HEK293 (cell line): ENCODE data around the gene NUAK1.
A peak's percentile ranks its signal among the peaks of the same experiment; 100 is the strongest.

Experiments used
- CTCF ChIA-PET: fragments of 350-600 bp; formaldehyde crosslinking; extraction: SDS; loops from one replicate; lab custom pipeline; 2021; ENCODE audit warnings: antibody characterized with exemption; lab: Yijun Ruan, JAX
- POLR2A ChIA-PET: fragments of 300-600 bp; formaldehyde crosslinking; extraction: SDS; loops from one replicate; lab custom pipeline; 2020; ENCODE audit warnings: antibody characterized with exemption, inconsistent platforms; lab: Yijun Ruan, JAX
- H3K27ac ChIP-seq: fragments of 200-500 bp; sonication (Bioruptor generic); 2 replicates; pipeline ENCODE4 v1.5.1; 2014; ENCODE audit warnings: low read depth, low read length, control low read depth, inconsistent platforms; ENCODE audit errors: extremely low read depth
- H3K36me3 ChIP-seq, 2 experiments: fragments of 200-500 bp in 1 of 2; sonication (Bioruptor generic) in 1 of 2; 1 replicate in 1 of 2; 2 replicates in 1 of 2; pipeline ENCODE4 v1.5.1; 2014 to 2017; ENCODE audit warnings: inconsistent platforms in 2 of 2, low read length in 2 of 2; ENCODE audit not compliant: control insufficient read depth in 2 of 2, insufficient read depth in 1 of 2
- H3K4me1 ChIP-seq: fragments of 200-500 bp; sonication (Bioruptor generic); 2 replicates; pipeline ENCODE4 v1.5.1; 2014; ENCODE audit warnings: mild to moderate bottlenecking, low read length, inconsistent platforms; ENCODE audit not compliant: control insufficient read depth, insufficient read depth
- H3K4me3 ChIP-seq: 2 replicates; pipeline ENCODE4 v1.5.1; 2011; ENCODE audit warnings: low read depth, mild to moderate bottlenecking, control low read depth, low read length, moderate library complexity
- H3K9me3 ChIP-seq: fragments of 200-500 bp; sonication (Bioruptor generic); 2 replicates; pipeline ENCODE4 v1.5.1; 2014; ENCODE audit warnings: low read depth, low read length, inconsistent platforms; ENCODE audit not compliant: control insufficient read depth, insufficient read depth
- HOXD13 ChIP-seq: sonication (generic); formaldehyde crosslinking; IDR thresholded peaks from 2 replicates; pipeline ENCODE4 v1.8.0; 2022; ENCODE audit warnings: missing genetic modification reagents, borderline replicate concordance
- INSM2 ChIP-seq: fragments of 450-650 bp; formaldehyde crosslinking; IDR thresholded peaks from 2 replicates; pipeline ENCODE4 v1.5.1; 2016; ENCODE audit warnings: missing biosample characterization, missing genetic modification characterization
- MZF1 ChIP-seq: fragments of 450-650 bp; formaldehyde crosslinking; IDR thresholded peaks from 2 replicates; pipeline ENCODE4 v1.5.1; 2017; ENCODE audit warnings: missing biosample characterization, missing genetic modification characterization, borderline replicate concordance
- TSHZ1 ChIP-seq: fragments of 450-650 bp; formaldehyde crosslinking; IDR thresholded peaks from 2 replicates; pipeline ENCODE4 v1.5.1; 2016; ENCODE audit warnings: missing biosample characterization, missing genetic modification characterization, borderline replicate concordance
- YY1 ChIP-seq: fragments of 450-650 bp; formaldehyde crosslinking; IDR thresholded peaks from 2 replicates; pipeline ENCODE4 v1.5.1; 2018; ENCODE audit warnings: missing biosample characterization, missing genetic modification characterization
- ZFHX2 ChIP-seq: fragments of 450-650 bp; formaldehyde crosslinking; conservative IDR thresholded peaks from 2 replicates; pipeline ENCODE4 v1.5.1; 2016; ENCODE audit warnings: missing biosample characterization, missing genetic modification characterization
- ZFP37 ChIP-seq: fragments of 450-650 bp; formaldehyde crosslinking; IDR thresholded peaks from 2 replicates; pipeline ENCODE4 v1.5.1; 2016; ENCODE audit warnings: missing biosample characterization, missing genetic modification characterization
- ZNF112 ChIP-seq: fragments of 450-650 bp; formaldehyde crosslinking; IDR thresholded peaks from 2 replicates; pipeline ENCODE4 v1.5.0; 2017; ENCODE audit warnings: missing biosample characterization, missing genetic modification characterization
- ZNF19 ChIP-seq: fragments of 450-650 bp; formaldehyde crosslinking; IDR thresholded peaks from 2 replicates; pipeline ENCODE4; 2016; ENCODE audit warnings: missing biosample characterization, missing genetic modification characterization, low read depth
- ZNF221 ChIP-seq: fragments of 450-650 bp; formaldehyde crosslinking; IDR thresholded peaks from 2 replicates; pipeline ENCODE4 v1.5.1; 2017; ENCODE audit warnings: missing biosample characterization, missing genetic modification characterization, borderline replicate concordance
- ZNF274 ChIP-seq, 2 experiments: fragments of 200-500 bp in 1 of 2; fragments of 450-650 bp in 1 of 2; sonication (Bioruptor generic) in 1 of 2; formaldehyde crosslinking in 1 of 2; IDR thresholded peaks; 2 replicates each; pipeline versions ENCODE4 v1.5.1 to v1.6.1; 2014 to 2016; ENCODE audit warnings: borderline replicate concordance in 1 of 2, inconsistent platforms in 1 of 2, low read length in 1 of 2, missing biosample characterization in 1 of 2, missing genetic modification characterization in 1 of 2
- ZNF354C ChIP-seq: fragments of 450-650 bp; formaldehyde crosslinking; IDR thresholded peaks from 2 replicates; pipeline ENCODE4 v1.5.1; 2016; ENCODE audit warnings: missing biosample characterization, missing genetic modification characterization, low read depth, borderline replicate concordance
- ZNF426 ChIP-seq: fragments of 450-650 bp; formaldehyde crosslinking; IDR thresholded peaks from 2 replicates; pipeline ENCODE4 v1.5.1; 2017; ENCODE audit warnings: missing biosample characterization, missing genetic modification characterization, mild to moderate bottlenecking, inconsistent platforms, moderate library complexity
- ZNF600 ChIP-seq: fragments of 450-650 bp; formaldehyde crosslinking; IDR thresholded peaks from 2 replicates; pipeline ENCODE4 v1.5.1; 2016; ENCODE audit warnings: missing biosample characterization, missing genetic modification characterization
- ZNF629 ChIP-seq: fragments of 450-650 bp; formaldehyde crosslinking; IDR thresholded peaks from 2 replicates; pipeline ENCODE4 v1.5.1; 2017; ENCODE audit warnings: missing biosample characterization, missing genetic modification characterization
- ZNF830 ChIP-seq: fragments of 450-650 bp; IDR thresholded peaks from 2 replicates; pipeline ENCODE4 v1.5.0; 2018; ENCODE audit warnings: missing biosample characterization, missing genetic modification characterization, low read depth, mild to moderate bottlenecking, moderate library complexity
- ZSCAN23 ChIP-seq: fragments of 450-650 bp; formaldehyde crosslinking; IDR thresholded peaks from 2 replicates; pipeline ENCODE4 v1.5.1; 2016; ENCODE audit warnings: missing biosample characterization, missing genetic modification characterization
- TF ChIP-seq, protein P1 (sequence below): fragments of 450-650 bp; formaldehyde crosslinking; IDR thresholded peaks from 2 replicates; pipeline ENCODE4 v1.5.1; 2016; ENCODE audit warnings: missing biosample characterization, missing genetic modification characterization
- TF ChIP-seq, protein P2 (sequence below): fragments of 450-650 bp; formaldehyde crosslinking; IDR thresholded peaks from 2 replicates; pipeline ENCODE4 v1.5.1; 2016; ENCODE audit warnings: missing biosample characterization, missing genetic modification characterization
- TF ChIP-seq, protein P3 (sequence below): fragments of 450-650 bp; formaldehyde crosslinking; IDR thresholded peaks from 2 replicates; pipeline ENCODE4; 2016; ENCODE audit warnings: missing biosample characterization, missing genetic modification characterization
- TF ChIP-seq, protein P4 (sequence below): fragments of 450-650 bp; formaldehyde crosslinking; IDR thresholded peaks from 2 replicates; pipeline ENCODE4 v1.5.1; 2016; ENCODE audit warnings: missing biosample characterization, missing genetic modification characterization, low read depth
- TF ChIP-seq, protein P5 (sequence below): fragments of 450-650 bp; formaldehyde crosslinking; IDR thresholded peaks from 2 replicates; pipeline ENCODE4 v1.5.1; 2016; ENCODE audit warnings: missing biosample characterization, missing genetic modification characterization

The NUAK1 gene

DNA sequence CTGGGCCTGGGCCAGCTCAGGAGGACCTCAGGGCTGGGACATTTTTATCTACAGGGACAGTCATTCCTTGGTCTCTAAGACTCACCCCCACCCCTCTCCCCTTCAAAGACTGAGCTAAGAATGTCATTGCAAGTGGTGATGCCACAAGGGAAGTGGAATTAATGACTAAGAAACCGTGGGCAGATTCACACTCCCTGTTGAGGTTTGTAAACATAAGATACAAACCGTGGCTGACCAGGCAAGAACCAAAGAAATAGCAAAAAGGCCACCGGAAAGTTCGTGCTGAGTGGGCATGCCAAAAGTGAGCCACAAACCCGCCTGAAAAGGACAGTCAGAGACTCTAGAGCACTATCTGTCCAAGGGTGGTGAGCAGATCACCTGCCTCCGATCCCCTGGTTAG lies 25.7 kb downstream of the NUAK1 start (continued):
- TF ChIP-seq, protein P1, sequence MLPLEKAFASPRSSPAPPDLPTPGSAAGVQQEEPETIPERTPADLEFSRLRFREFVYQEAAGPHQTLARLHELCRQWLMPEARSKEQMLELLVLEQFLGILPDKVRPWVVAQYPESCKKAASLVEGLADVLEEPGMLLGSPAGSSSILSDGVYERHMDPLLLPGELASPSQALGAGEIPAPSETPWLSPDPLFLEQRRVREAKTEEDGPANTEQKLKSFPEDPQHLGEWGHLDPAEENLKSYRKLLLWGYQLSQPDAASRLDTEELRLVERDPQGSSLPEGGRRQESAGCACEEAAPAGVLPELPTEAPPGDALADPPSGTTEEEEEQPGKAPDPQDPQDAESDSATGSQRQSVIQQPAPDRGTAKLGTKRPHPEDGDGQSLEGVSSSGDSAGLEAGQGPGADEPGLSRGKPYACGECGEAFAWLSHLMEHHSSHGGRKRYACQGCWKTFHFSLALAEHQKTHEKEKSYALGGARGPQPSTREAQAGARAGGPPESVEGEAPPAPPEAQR (tag by site-specific recombination), result no peak
- TF ChIP-seq ZSCAN23 (tag by site-specific recombination), result no peak
- TF ChIP-seq ZNF354C (tag by site-specific recombination), result no peak
- TF ChIP-seq INSM2 (tag by site-specific recombination), result no peak

GRCh38 chr12:106112145-106112821 lies 26.5 kb downstream of the NUAK1 start:
- H3K4me1 ChIP-seq, result peaks cover 31% of the 10 kb centered on the region
- no peak overlapping the region; the same call in 1 of the 2 replicates for H3K27ac ChIP-seq
- ChIA-PET CTCF (interaction anchor here (0.7 to 4.4 kb wide), 2 partner anchors 24 to 680 kb away, joined by 3 to 26 read pairs; no protein-coding TSS in a partner anchor), POLR2A (interaction anchor here (1.0 to 1.3 kb wide), 4 partner anchors 27 to 42 kb away, joined by 3 to 4 read pairs (median 4); partner anchors contain the start of gene NUAK1)
- no peaks in the 10 kb centered on the region for H3K36me3 ChIP-seq
- no peaks in the 10 kb centered on the region for H3K9me3 ChIP-seq
- no peak overlapping the region for H3K4me3 ChIP-seq
- TF ChIP-seq ZNF19 (tag by site-specific recombination) (no peak), ZNF274 (IDR thresholded peaks at IDR 0.05; ENCODE audit: low read length) (no peak), ZNF274 (tag by site-specific recombination; IDR thresholded peaks at IDR 0.05; ENCODE audit: borderline replicate concordance) (no peak), TSHZ1 (tag by site-specific recombination) (no peak), ZNF112 (tag by site-specific recombination) (no peak), ZNF830 (no peak), ZFP37 (tag by site-specific recombination) (no peak), HOXD13 (CRISPR knock-in tag) (no peak), ZNF600 (tag by site-specific recombination) (peak; percentile 79; the same call in 1 of the 2 replicates), YY1 (no peak), ZNF426 (tag by site-specific recombination) (no peak), ZNF629 (tag by site-specific recombination) (peak; percentile 69; the same call in 1 of the 2 replicates), MZF1 (tag by site-specific recombination) (no peak), ZFHX2 (tag by site-specific recombination) (no peak), ZNF221 (no peak)
- TF ChIP-seq, protein P2, sequence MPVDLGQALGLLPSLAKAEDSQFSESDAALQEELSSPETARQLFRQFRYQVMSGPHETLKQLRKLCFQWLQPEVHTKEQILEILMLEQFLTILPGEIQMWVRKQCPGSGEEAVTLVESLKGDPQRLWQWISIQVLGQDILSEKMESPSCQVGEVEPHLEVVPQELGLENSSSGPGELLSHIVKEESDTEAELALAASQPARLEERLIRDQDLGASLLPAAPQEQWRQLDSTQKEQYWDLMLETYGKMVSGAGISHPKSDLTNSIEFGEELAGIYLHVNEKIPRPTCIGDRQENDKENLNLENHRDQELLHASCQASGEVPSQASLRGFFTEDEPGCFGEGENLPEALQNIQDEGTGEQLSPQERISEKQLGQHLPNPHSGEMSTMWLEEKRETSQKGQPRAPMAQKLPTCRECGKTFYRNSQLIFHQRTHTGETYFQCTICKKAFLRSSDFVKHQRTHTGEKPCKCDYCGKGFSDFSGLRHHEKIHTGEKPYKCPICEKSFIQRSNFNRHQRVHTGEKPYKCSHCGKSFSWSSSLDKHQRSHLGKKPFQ (tag by site-specific recombination), result peak; percentile 59
- TF ChIP-seq, protein P3, sequence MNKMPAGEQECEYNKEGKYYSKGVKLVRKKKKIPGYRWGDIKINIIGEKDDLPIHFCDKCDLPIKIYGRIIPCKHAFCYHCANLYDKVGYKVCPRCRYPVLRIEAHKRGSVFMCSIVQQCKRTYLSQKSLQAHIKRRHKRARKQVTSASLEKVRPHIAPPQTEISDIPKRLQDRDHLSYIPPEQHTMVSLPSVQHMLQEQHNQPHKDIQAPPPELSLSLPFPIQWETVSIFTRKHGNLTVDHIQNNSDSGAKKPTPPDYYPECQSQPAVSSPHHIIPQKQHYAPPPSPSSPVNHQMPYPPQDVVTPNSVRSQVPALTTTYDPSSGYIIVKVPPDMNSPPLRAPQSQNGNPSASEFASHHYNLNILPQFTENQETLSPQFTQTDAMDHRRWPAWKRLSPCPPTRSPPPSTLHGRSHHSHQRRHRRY (tag by site-specific recombination), result no peak
- TF ChIP-seq, protein P4, sequence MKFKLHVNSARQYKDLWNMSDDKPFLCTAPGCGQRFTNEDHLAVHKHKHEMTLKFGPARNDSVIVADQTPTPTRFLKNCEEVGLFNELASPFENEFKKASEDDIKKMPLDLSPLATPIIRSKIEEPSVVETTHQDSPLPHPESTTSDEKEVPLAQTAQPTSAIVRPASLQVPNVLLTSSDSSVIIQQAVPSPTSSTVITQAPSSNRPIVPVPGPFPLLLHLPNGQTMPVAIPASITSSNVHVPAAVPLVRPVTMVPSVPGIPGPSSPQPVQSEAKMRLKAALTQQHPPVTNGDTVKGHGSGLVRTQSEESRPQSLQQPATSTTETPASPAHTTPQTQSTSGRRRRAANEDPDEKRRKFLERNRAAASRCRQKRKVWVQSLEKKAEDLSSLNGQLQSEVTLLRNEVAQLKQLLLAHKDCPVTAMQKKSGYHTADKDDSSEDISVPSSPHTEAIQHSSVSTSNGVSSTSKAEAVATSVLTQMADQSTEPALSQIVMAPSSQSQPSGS, result no peak
- TF ChIP-seq, protein P5, sequence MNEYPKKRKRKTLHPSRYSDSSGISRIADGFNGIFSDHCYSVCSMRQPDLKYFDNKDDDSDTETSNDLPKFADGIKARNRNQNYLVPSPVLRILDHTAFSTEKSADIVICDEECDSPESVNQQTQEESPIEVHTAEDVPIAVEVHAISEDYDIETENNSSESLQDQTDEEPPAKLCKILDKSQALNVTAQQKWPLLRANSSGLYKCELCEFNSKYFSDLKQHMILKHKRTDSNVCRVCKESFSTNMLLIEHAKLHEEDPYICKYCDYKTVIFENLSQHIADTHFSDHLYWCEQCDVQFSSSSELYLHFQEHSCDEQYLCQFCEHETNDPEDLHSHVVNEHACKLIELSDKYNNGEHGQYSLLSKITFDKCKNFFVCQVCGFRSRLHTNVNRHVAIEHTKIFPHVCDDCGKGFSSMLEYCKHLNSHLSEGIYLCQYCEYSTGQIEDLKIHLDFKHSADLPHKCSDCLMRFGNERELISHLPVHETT (tag by site-specific recombination), result peak; percentile 41; the same call in 1 of the 2 replicates
